ENCODE data around the gene PRKCB.
A peak's percentile ranks its signal among the peaks of the same experiment; 100 is the strongest.

- TF ChIP-seq EZH2 (IDR thresholded peaks at IDR 0.05; ENCODE audit: borderline replicate concordance): no peak
- TF ChIP-seq, protein P1, sequence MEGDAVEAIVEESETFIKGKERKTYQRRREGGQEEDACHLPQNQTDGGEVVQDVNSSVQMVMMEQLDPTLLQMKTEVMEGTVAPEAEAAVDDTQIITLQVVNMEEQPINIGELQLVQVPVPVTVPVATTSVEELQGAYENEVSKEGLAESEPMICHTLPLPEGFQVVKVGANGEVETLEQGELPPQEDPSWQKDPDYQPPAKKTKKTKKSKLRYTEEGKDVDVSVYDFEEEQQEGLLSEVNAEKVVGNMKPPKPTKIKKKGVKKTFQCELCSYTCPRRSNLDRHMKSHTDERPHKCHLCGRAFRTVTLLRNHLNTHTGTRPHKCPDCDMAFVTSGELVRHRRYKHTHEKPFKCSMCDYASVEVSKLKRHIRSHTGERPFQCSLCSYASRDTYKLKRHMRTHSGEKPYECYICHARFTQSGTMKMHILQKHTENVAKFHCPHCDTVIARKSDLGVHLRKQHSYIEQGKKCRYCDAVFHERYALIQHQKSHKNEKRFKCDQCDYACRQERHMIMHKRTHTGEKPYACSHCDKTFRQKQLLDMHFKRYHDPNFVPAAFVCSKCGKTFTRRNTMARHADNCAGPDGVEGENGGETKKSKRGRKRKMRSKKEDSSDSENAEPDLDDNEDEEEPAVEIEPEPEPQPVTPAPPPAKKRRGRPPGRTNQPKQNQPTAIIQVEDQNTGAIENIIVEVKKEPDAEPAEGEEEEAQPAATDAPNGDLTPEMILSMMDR (IDR thresholded peaks at IDR 0.05; ENCODE audit: poor library complexity): peak; percentile 51
- no peak for TF ChIP-seq EZH2phosphoT487 (IDR thresholded peaks at IDR 0.05; ENCODE audit: low read depth, severe bottlenecking, unreplicated experiment)
These were observed 34.4 kb upstream of the PRKCB start for GRCh38 chr16:23801378-23801777.
